ENCODE data around the gene IQSEC1. TPM values are rescaled to one million over a fixed set of nuclear protein-coding genes. Genes with fewer than 3 reads are reported as not detected.

The IQSEC1 gene
- total and polyA plus RNA-seq, 2 experiments from 2014 or later: 21.2 to 24.7 TPM

GRCh38 chr3:12957339-12957738, 115.9 kb downstream of the IQSEC1 start:
- peaks cover 23% of the 10 kb centered on the region for H3K4me1 ChIP-seq (ENCODE audit: insufficient read depth)
- WGBS (ENCODE audit: low lambda C conversion rate, missing lambda C conversion rate): 70% methylated on average over 8 of the region's 8 CpGs
- no peak for DNase-seq (ENCODE audit: low spot score)
- H3K27me3 ChIP-seq: no peaks in the 10 kb centered on the region
- no peaks in the 10 kb centered on the region for H3K36me3 ChIP-seq (replicated peaks; ENCODE audit: insufficient read depth, low read depth)
- TF ChIP-seq EZH2 (IDR thresholded peaks at IDR 0.05; ENCODE audit: borderline replicate concordance) (no peak), CTCF (IDR thresholded peaks at IDR 0.05; ENCODE audit: poor library complexity) (no peak)
- no peak overlapping the region for H2AFZ ChIP-seq
- H3K4me2 ChIP-seq: no peak overlapping the region
- H3K79me2 ChIP-seq: peaks cover 98% of the 10 kb centered on the region
- H3K27ac ChIP-seq: peak overlapping the region; percentile 67
- peaks cover 69% of the 10 kb centered on the region for H4K20me1 ChIP-seq (ENCODE audit: insufficient read depth, poor library complexity, severe bottlenecking)
- H3K9me2 ChIP-seq (replicated peaks; ENCODE audit: insufficient read depth): no peaks in the 10 kb centered on the region
- H3K9me3 ChIP-seq (ENCODE audit: low read depth): no peaks in the 10 kb centered on the region
- H3K4me3 ChIP-seq: no peak overlapping the region

GRCh38 chr3:12956316-12956660, 116.9 kb downstream of the IQSEC1 start:
- peaks cover 58% of the 10 kb centered on the region for H4K20me1 ChIP-seq (ENCODE audit: insufficient read depth, poor library complexity, severe bottlenecking)
- H3K27ac ChIP-seq: no peak overlapping the region
- no peak for TF ChIP-seq CTCF (IDR thresholded peaks at IDR 0.05; ENCODE audit: poor library complexity)
- TF ChIP-seq EZH2 (IDR thresholded peaks at IDR 0.05; ENCODE audit: borderline replicate concordance): no peak
- no peak for TF ChIP-seq EZH2phosphoT487 (IDR thresholded peaks at IDR 0.05; ENCODE audit: low read depth, severe bottlenecking, unreplicated experiment)
- H3K9me3 ChIP-seq (ENCODE audit: low read depth): no peaks in the 10 kb centered on the region
- WGBS (ENCODE audit: low lambda C conversion rate, missing lambda C conversion rate): 98% methylated on average over 5 of the region's 5 CpGs
- no peak overlapping the region for H3K4me3 ChIP-seq
- H2AFZ ChIP-seq: no peak overlapping the region
- peaks cover 94% of the 10 kb centered on the region for H3K79me2 ChIP-seq
- H3K9me2 ChIP-seq (replicated peaks; ENCODE audit: insufficient read depth): no peaks in the 10 kb centered on the region
- H3K36me3 ChIP-seq (replicated peaks; ENCODE audit: insufficient read depth, low read depth): no peaks in the 10 kb centered on the region
- no peak for DNase-seq (ENCODE audit: low spot score)
- no peak overlapping the region for H3K4me2 ChIP-seq
- H3K4me1 ChIP-seq (ENCODE audit: insufficient read depth): peaks cover 23% of the 10 kb centered on the region
- H3K27me3 ChIP-seq: no peaks in the 10 kb centered on the region

GRCh38 chr3:12955651-12956315, 117.4 kb downstream of the IQSEC1 start:
- H2AFZ ChIP-seq: no peak overlapping the region
- peaks cover 23% of the 10 kb centered on the region for H3K4me1 ChIP-seq (ENCODE audit: insufficient read depth)
- 97% methylated on average over 14 of the region's 14 CpGs for WGBS (ENCODE audit: low lambda C conversion rate, missing lambda C conversion rate)
- peaks cover 53% of the 10 kb centered on the region for H4K20me1 ChIP-seq (ENCODE audit: insufficient read depth, poor library complexity, severe bottlenecking)
- peak overlapping the region; percentile 46 for H3K27ac ChIP-seq
- H3K4me2 ChIP-seq: peak overlapping the region; percentile 29
- H3K4me3 ChIP-seq: no peak overlapping the region
- no peak for DNase-seq (ENCODE audit: low spot score)
- H3K9me2 ChIP-seq (replicated peaks; ENCODE audit: insufficient read depth): no peaks in the 10 kb centered on the region
- TF ChIP-seq EZH2 (IDR thresholded peaks at IDR 0.05; ENCODE audit: borderline replicate concordance): no peak
- no peak for TF ChIP-seq EZH2phosphoT487 (IDR thresholded peaks at IDR 0.05; ENCODE audit: low read depth, severe bottlenecking, unreplicated experiment)
- TF ChIP-seq CTCF (IDR thresholded peaks at IDR 0.05; ENCODE audit: poor library complexity): no peak
- no peaks in the 10 kb centered on the region for H3K9me3 ChIP-seq (ENCODE audit: low read depth)
- H3K79me2 ChIP-seq: peaks cover 94% of the 10 kb centered on the region
- H3K27me3 ChIP-seq: no peaks in the 10 kb centered on the region
- no peaks in the 10 kb centered on the region for H3K36me3 ChIP-seq (replicated peaks; ENCODE audit: insufficient read depth, low read depth)

All from hepatocyte (in vitro differentiated cells).